Neural cell (in vitro differentiated cells): Measurements from ENCODE around the gene ARHGEF7.

Source experiments
- CTCF ChIP-seq: fragments of 450-650 bp; IDR thresholded peaks from 2 replicates; pipeline ENCODE4 v1.5.1; 2014; ENCODE audit warnings: antibody characterized with exemption, mild to moderate bottlenecking, moderate library complexity; ENCODE audit not compliant: poor library complexity, severe bottlenecking
- EZH2 ChIP-seq: fragments of 200-600, 300-800 bp; shearing (Covaris generic), sonication (generic); IDR thresholded peaks from 2 replicates; pipeline ENCODE4 v1.6.1; 2014; ENCODE audit warnings: antibody characterized with exemption, low read length, borderline replicate concordance, mild to moderate bottlenecking; ENCODE audit not compliant: insufficient read depth, poor library complexity, severe bottlenecking
- RAD21 ChIP-seq: fragments of 450-650 bp; conservative IDR thresholded peaks from 2 replicates; pipeline ENCODE4 v1.6.1; 2014; ENCODE audit warnings: antibody characterized with exemption, mild to moderate bottlenecking, moderate library complexity

GRCh38 chr13:111280226-111280625, 165.1 kb downstream of the ARHGEF7 start:
- TF ChIP-seq CTCF (no peak), RAD21 (no peak), EZH2 (no peak)
